ENCODE data around the gene ALOXE3. TPM values are rescaled to one million over a fixed set of nuclear protein-coding genes. Genes with fewer than 3 reads are reported as not detected.

The ALOXE3 gene
- total RNA-seq, 2 experiments from 2014 or later: 0.81 to 0.91 TPM

GRCh38 chr17:8161289-8162232 lies 43.2 kb upstream of the ALOXE3 start:
- ATAC-seq (ENCODE audit: poor library complexity): peak; percentile 6
- H3K4me3 Mint-ChIP-seq: peak overlapping the region; percentile 95
- no peaks in the 10 kb centered on the region for H3K9me3 Mint-ChIP-seq
- no peaks in the 10 kb centered on the region for H3K27me3 Mint-ChIP-seq
- Histone ChIP-seq H3K27me3 (ENCODE audit: control insufficient read depth in 1 of 2, insufficient read depth in 2 of 2, low read length in 2 of 2) (no peaks in the 10 kb centered on the region), H3K27ac (ENCODE audit: low read depth in 1 of 2, low read length in 2 of 2) (peak overlapping the region; percentile 94 to 96), H3K4me1 (ENCODE audit: insufficient read depth, low read length) (peaks cover 80% of the 10 kb centered on the region), H3K36me3 (ENCODE audit: insufficient read depth, low read length) (peaks cover 31% of the 10 kb centered on the region), H3K4me3 (ENCODE audit: low read length) (peak overlapping the region; percentile 86), H3K9me3 (ENCODE audit: control insufficient read depth in 1 of 2, insufficient read depth in 1 of 2, low read length in 2 of 2) (no peaks in the 10 kb centered on the region)
- DNase-seq: peak in 3 of 14 experiments; percentile 42 to 54 (median 49)
- ChIA-PET POLR2A (interaction anchor here (0.6 to 16.4 kb wide), 8 partner anchors 10 to 60 kb away, joined by 3 to 419 read pairs (median 19); partner anchors contain the start of genes ALOXE3, BORCS6, PER1 and TMEM107), CTCF (interaction anchor here (1.8 kb wide), 1 partner anchor 22 kb away, joined by 7 read pairs; no protein-coding TSS in a partner anchor)
- H3K27ac Mint-ChIP-seq: no peak overlapping the region
- H3K36me3 Mint-ChIP-seq (ENCODE audit: low read depth): peaks cover 43% of the 10 kb centered on the region
- H3K4me1 Mint-ChIP-seq (ENCODE audit: low read depth): peaks cover 64% of the 10 kb centered on the region
- intact Hi-C loops (cut with DNase I, micrococcal nuclease): loop anchor here in 1 of 2 experiments (5.0 kb wide), 1 partner anchor 39 kb away; the partner anchor contains the start of gene HES7
- TF ChIP-seq, protein P1, sequence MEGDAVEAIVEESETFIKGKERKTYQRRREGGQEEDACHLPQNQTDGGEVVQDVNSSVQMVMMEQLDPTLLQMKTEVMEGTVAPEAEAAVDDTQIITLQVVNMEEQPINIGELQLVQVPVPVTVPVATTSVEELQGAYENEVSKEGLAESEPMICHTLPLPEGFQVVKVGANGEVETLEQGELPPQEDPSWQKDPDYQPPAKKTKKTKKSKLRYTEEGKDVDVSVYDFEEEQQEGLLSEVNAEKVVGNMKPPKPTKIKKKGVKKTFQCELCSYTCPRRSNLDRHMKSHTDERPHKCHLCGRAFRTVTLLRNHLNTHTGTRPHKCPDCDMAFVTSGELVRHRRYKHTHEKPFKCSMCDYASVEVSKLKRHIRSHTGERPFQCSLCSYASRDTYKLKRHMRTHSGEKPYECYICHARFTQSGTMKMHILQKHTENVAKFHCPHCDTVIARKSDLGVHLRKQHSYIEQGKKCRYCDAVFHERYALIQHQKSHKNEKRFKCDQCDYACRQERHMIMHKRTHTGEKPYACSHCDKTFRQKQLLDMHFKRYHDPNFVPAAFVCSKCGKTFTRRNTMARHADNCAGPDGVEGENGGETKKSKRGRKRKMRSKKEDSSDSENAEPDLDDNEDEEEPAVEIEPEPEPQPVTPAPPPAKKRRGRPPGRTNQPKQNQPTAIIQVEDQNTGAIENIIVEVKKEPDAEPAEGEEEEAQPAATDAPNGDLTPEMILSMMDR (IDR thresholded peaks at IDR 0.05): no peak

GRCh38 chr17:8160741-8161221 lies 42.5 kb upstream of the ALOXE3 start:
- Histone ChIP-seq H3K9me3 (ENCODE audit: control insufficient read depth in 1 of 2, insufficient read depth in 1 of 2, low read length in 2 of 2) (no peaks in the 10 kb centered on the region), H3K4me1 (ENCODE audit: insufficient read depth, low read length) (peaks cover 82% of the 10 kb centered on the region), H3K36me3 (ENCODE audit: insufficient read depth, low read length) (peaks cover 31% of the 10 kb centered on the region), H3K4me3 (ENCODE audit: low read length) (peak overlapping the region; percentile 86), H3K27ac (ENCODE audit: low read depth in 1 of 2, low read length in 2 of 2) (peak overlapping the region; percentile 94 to 96), H3K27me3 (ENCODE audit: control insufficient read depth in 1 of 2, insufficient read depth in 2 of 2, low read length in 2 of 2) (no peaks in the 10 kb centered on the region)
- peaks cover 43% of the 10 kb centered on the region for H3K36me3 Mint-ChIP-seq (ENCODE audit: low read depth)
- peak overlapping the region; percentile 95 for H3K4me3 Mint-ChIP-seq
- no peaks in the 10 kb centered on the region for H3K9me3 Mint-ChIP-seq
- no peaks in the 10 kb centered on the region for H3K27me3 Mint-ChIP-seq
- DNase-seq: peak in 1 of 14 experiments; percentile 9
- TF ChIP-seq, protein P1 (IDR thresholded peaks at IDR 0.05): no peak
- H3K4me1 Mint-ChIP-seq (ENCODE audit: low read depth): peaks cover 62% of the 10 kb centered on the region
- intact Hi-C loops (cut with DNase I, micrococcal nuclease): loop anchor here in 1 of 2 experiments (5.0 kb wide), 1 partner anchor 38 kb away; the partner anchor contains the start of gene HES7
- CTCF ChIA-PET: interaction anchor here (1.8 kb wide), 1 partner anchor 22 kb away, joined by 7 read pairs; no protein-coding TSS in a partner anchor
- ATAC-seq (ENCODE audit: poor library complexity): no peak
- no peak overlapping the region for H3K27ac Mint-ChIP-seq
- POLR2A ChIA-PET: interaction anchor here (1.3 to 16.4 kb wide), 6 partner anchors 9 to 61 kb away, joined by 3 to 419 read pairs (median 67); partner anchors contain the start of genes ALOXE3, BORCS6, PER1 and TMEM107

DNA sequence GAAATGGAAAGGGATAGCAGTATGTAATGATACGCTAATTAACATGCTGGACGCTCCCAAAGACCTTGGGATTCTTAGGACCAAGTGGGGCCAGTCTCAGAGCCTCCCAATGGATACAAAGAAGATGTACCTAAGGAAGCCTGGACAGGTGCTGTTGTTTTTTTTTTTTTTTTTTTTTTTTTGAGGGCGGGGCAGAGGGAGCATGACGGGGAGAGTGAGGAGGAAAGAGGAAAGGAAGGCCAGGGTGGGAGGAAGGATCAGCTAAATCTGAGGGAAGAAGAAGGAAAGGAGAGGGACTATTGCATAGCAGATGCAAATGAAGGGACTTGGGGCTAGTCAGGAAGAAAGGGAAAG lies 41.9 kb upstream of the ALOXE3 start:
- Mint-ChIP-seq H3K36me3 (ENCODE audit: low read depth) (peaks cover 47% of the 10 kb centered on the region), H3K4me1 (ENCODE audit: low read depth) (peaks cover 65% of the 10 kb centered on the region), H3K4me3 (peak overlapping the region; percentile 82), H3K9me3 (no peaks in the 10 kb centered on the region), H3K27me3 (no peaks in the 10 kb centered on the region), H3K27ac (no peak overlapping the region)
- TF ChIP-seq, protein P1 (IDR thresholded peaks at IDR 0.05): no peak
- ChIA-PET CTCF (no interaction called here), POLR2A (interaction anchor here (1.1 to 16.4 kb wide), 6 partner anchors 14 to 62 kb away, joined by 4 to 419 read pairs (median 67); partner anchors contain the start of genes ALOXE3, BORCS6, HES7 and TMEM107)
- H3K27ac ChIP-seq (ENCODE audit: low read depth in 1 of 2, low read length in 2 of 2): peak overlapping the region; percentile 1 to 94
- no peak for ATAC-seq (ENCODE audit: poor library complexity)
- intact Hi-C loops (cut with DNase I, micrococcal nuclease): loop anchor here in 1 of 2 experiments (5.0 kb wide), 1 partner anchor 38 kb away; the partner anchor contains the start of gene HES7
- peaks cover 31% of the 10 kb centered on the region for H3K36me3 ChIP-seq (ENCODE audit: insufficient read depth, low read length)
- no peaks in the 10 kb centered on the region for H3K9me3 ChIP-seq (ENCODE audit: control insufficient read depth in 1 of 2, insufficient read depth in 1 of 2, low read length in 2 of 2)
- DNase-seq: peak in 1 of 14 experiments; percentile 10
- H3K4me1 ChIP-seq (ENCODE audit: insufficient read depth, low read length): peaks cover 82% of the 10 kb centered on the region
- H3K4me3 ChIP-seq (ENCODE audit: low read length): no peak overlapping the region
- H3K27me3 ChIP-seq (ENCODE audit: control insufficient read depth in 1 of 2, insufficient read depth in 2 of 2, low read length in 2 of 2): no peaks in the 10 kb centered on the region
